K562 (cell line): ENCODE measurements around the gene CHRNA9. TPM values are rescaled to one million over a fixed set of nuclear protein-coding genes. Genes with fewer than 3 reads are reported as not detected.

Experiments
- ATAC-seq: fragments of 200-7000 bp; cut with Tn5 transposase; 3 replicates; pipeline ENCODE4 v1.9.1; 2020; ENCODE audit warnings: moderate library complexity
- BruUV-seq: library from RNA; stranded (reverse); fragments of 400-500 nt; replicated peaks from 2 replicates; lab custom pipeline; 2021; lab: Mats Ljungman, UMichigan
- CTCF ChIA-PET: fragments of 300-600 bp; formaldehyde crosslinking; extraction: SDS; loops from one replicate; lab custom pipeline; 2021; ENCODE audit warnings: low intra/inter-chr PET ratio; lab: Yijun Ruan, JAX
- POLR2A ChIA-PET: fragments of 300-600, 350-650 bp; sonication (Branson Sonifier 250); formaldehyde crosslinking; extraction: SDS; loops from one replicate; lab custom pipeline; 2021; ENCODE audit warnings: antibody characterized with exemption, inconsistent platforms; lab: Yijun Ruan, JAX
- DNase-seq, 4 experiments: peaks; one replicate each; pipeline versions ENCODE4 v3.0.0 to v3.0.0-alpha.2; 2011 to 2018; ENCODE audit warnings: low spot score in 3 of 4, mixed read lengths in 3 of 4; ENCODE audit errors: extremely low read depth in 1 of 4
- FAIRE-seq: peaks from 2 replicates; lab custom pipeline; 2011; peaks lifted over from hg19 to GRCh38; lab: Jason Lieb, UNC
- H2AFZ ChIP-seq: 2 replicates; pipeline ENCODE4 v1.6.0; 2011; ENCODE audit warnings: low read depth, low read length, control low read depth, inconsistent platforms
- H3K27ac ChIP-seq: fragments of 200-600 bp; 3 replicates; pipeline ENCODE4 v1.8.0; 2011; ENCODE audit warnings: low read depth, mild to moderate bottlenecking, control low read depth, inconsistent platforms, low read length, moderate library complexity, mixed read lengths; ENCODE audit errors: extremely low read depth
- H3K27me3 ChIP-seq, 2 experiments: fragments of 300-600 bp in 1 of 2; 2 replicates in 1 of 2; 3 replicates in 1 of 2; pipeline versions ENCODE4 v1.6.0 to v1.8.0; 2011; ENCODE audit warnings: inconsistent platforms in 2 of 2, low read length in 2 of 2, mild to moderate bottlenecking in 1 of 2, mixed read lengths in 1 of 2, moderate library complexity in 1 of 2; ENCODE audit not compliant: control insufficient read depth in 2 of 2, insufficient read depth in 2 of 2
- H3K36me3 ChIP-seq: fragments of 300-600 bp; 3 replicates; pipeline ENCODE4 v1.8.0; 2011; ENCODE audit warnings: mild to moderate bottlenecking, low read length, inconsistent platforms; ENCODE audit not compliant: control insufficient read depth, insufficient read depth
- H3K4me1 ChIP-seq, 2 experiments: fragments of 200-600 bp in 1 of 2; replicated peaks in 1 of 2; 2 replicates in 1 of 2; 3 replicates in 1 of 2; pipeline versions ENCODE4 v1.5.1 to v1.8.0; 2011; ENCODE audit warnings: inconsistent platforms in 2 of 2, low read length in 2 of 2, mild to moderate bottlenecking in 1 of 2, mixed read lengths in 1 of 2, moderate library complexity in 1 of 2; ENCODE audit not compliant: control insufficient read depth in 2 of 2, insufficient read depth in 2 of 2
- H3K4me2 ChIP-seq: 2 replicates; pipeline ENCODE4 v1.6.1; 2011; ENCODE audit warnings: low read length, control low read depth, inconsistent platforms, mixed read lengths; ENCODE audit not compliant: insufficient read depth
- H3K4me3 ChIP-seq: fragments of 200-600 bp; sonication (generic), shearing (Covaris generic); 2 replicates; pipeline ENCODE4 v1.5.1; 2016; ENCODE audit warnings: control low read depth, inconsistent platforms
- H3K79me2 ChIP-seq: fragments of 200-600 bp; 3 replicates; pipeline ENCODE4 v1.8.0; 2011; ENCODE audit warnings: low read length, inconsistent platforms; ENCODE audit not compliant: control insufficient read depth, insufficient read depth
- H3K9ac ChIP-seq, 2 experiments: 2 replicates each; pipeline versions ENCODE4 v1.6.0 to v1.6.1; 2011; ENCODE audit warnings: low read depth in 2 of 2, low read length in 2 of 2, control low read depth in 1 of 2, inconsistent platforms in 1 of 2, mild to moderate bottlenecking in 1 of 2, mixed read lengths in 1 of 2; ENCODE audit not compliant: insufficient read depth in 1 of 2
- H3K9me1 ChIP-seq: one replicate; pipeline ENCODE4 v1.6.0; 2011; ENCODE audit warnings: inconsistent platforms, mild to moderate bottlenecking, low read length, moderate library complexity; ENCODE audit not compliant: control insufficient read depth, insufficient read depth
- H3K9me3 ChIP-seq: replicated peaks from 2 replicates; pipeline ENCODE4 v1.5.1; 2011; ENCODE audit warnings: low read depth, low read length, inconsistent platforms; ENCODE audit not compliant: control insufficient read depth, insufficient read depth
- H4K20me1 ChIP-seq: replicated peaks from 2 replicates; pipeline ENCODE4 v1.6.1; 2011; ENCODE audit warnings: low read length, inconsistent platforms, mixed read lengths; ENCODE audit not compliant: control insufficient read depth, insufficient read depth
- CBFA2T3 ChIP-seq: fragments of 450-650 bp; IDR thresholded peaks from 2 replicates; pipeline ENCODE4 v1.6.1; 2017
- CBX5 ChIP-seq: IDR thresholded peaks from 2 replicates; pipeline ENCODE4 v1.6.1; 2014; ENCODE audit warnings: low read depth, borderline replicate concordance
- ILK ChIP-seq: fragments of 450-650 bp; IDR thresholded peaks from 2 replicates; pipeline ENCODE4 v1.6.1; 2016; ENCODE audit warnings: missing genetic modification characterization, low read depth, mild to moderate bottlenecking, missing compliant biosample characterization, moderate library complexity, borderline replicate concordance
- KLF10 ChIP-seq: fragments of 250-450 bp; sonication (Bioruptor Pico); IDR thresholded peaks from 2 replicates; pipeline ENCODE4 v1.6.1; 2021; ENCODE audit warnings: matching md5 sums
- PHF21A ChIP-seq: fragments of 450-650 bp; IDR thresholded peaks from 2 replicates; pipeline ENCODE4 v1.6.1; 2017; ENCODE audit warnings: low read depth, borderline replicate concordance
- SPI1 ChIP-seq: IDR thresholded peaks from 2 replicates; pipeline ENCODE4 v1.6.1; 2011; ENCODE audit warnings: low read depth, low read length, control low read depth, borderline replicate concordance
- TFAM ChIP-seq: fragments of 250-450 bp; sonication (Bioruptor Pico); conservative IDR thresholded peaks from 2 replicates; pipeline ENCODE4 v1.5.0; 2021; ENCODE audit warnings: mild to moderate bottlenecking, moderate library complexity
- ZNF717 ChIP-seq: fragments of 250-450 bp; sonication (Bioruptor Pico); IDR thresholded peaks from 2 replicates; pipeline ENCODE4 v1.5.0; 2021
- WGBS: fragments of 100-300 bp; shearing (Covaris generic); methylation state at CpG from one replicate; pipeline ENCODE4 v1.1.6; 2016; ENCODE audit warnings: low coverage, mixed read lengths; ENCODE audit not compliant: insufficient coverage; ENCODE audit errors: missing lambda C conversion rate; 5-methylcytosine and 5-hydroxymethylcytosine counted together
- in situ Hi-C: fragments of 300-500 bp; cut with MboI; formaldehyde crosslinking; loops from 4 replicates; pipeline ENCODE4 v1.15.0; 2018; ENCODE audit warnings: inconsistent platforms, mixed read lengths
- intact Hi-C: fragments of 100-400 bp; cut with micrococcal nuclease; formaldehyde crosslinking; loops from 2 replicates; pipeline ENCODE4 v1.14.2; 2022
- polyA plus RNA-seq, 8 experiments: library from polyadenylated mRNA; depleted of rRNA in 4 of 8; stranded (reverse) in 5 of 8; unstranded in 3 of 8; fragments of >200 nt; fragmentation: Nextera tagmentation in 2 of 8; fragmentation: Illumina TruSeq in 1 of 8; extraction: Ambion mirVana in 2 of 8; extraction: Trizol in 1 of 8; gene quantifications; 2 replicates each; pipeline versions ENCODE4 v1.2.1 to v1.2.3, GENCODE V29; 2011 to 2014; ENCODE audit warnings: inconsistent platforms in 1 of 8, missing spikeins in 1 of 8
- total RNA-seq, 7 experiments: library from RNA; depleted of rRNA in 6 of 7; stranded (reverse); fragments of >200 nt in 6 of 7; fragmentation: Illumina TruSeq in 2 of 7; extraction: Trizol in 2 of 7; gene quantifications; 2 replicates each; pipeline versions ENCODE4 v1.2.1 to v1.2.3, GENCODE V29; 2011 to 2021; ENCODE audit warnings: low replicate concordance in 1 of 7

The CHRNA9 gene
- total and polyA plus RNA-seq, 9 of the 15 experiments (the other 6 are each of a cell fraction or from before 2014, with no cell fraction given) = not detected

GRCh38 chr4:40305328-40306170 lies 29.6 kb upstream of the CHRNA9 start:
- no peak overlapping the region for H2AFZ ChIP-seq
- no peak overlapping the region for H3K4me3 ChIP-seq
- 0 out of 2 replicates have a peak, but pooled peaks cover 6% of the 10 kb centered on the region for H3K9me3 ChIP-seq
- FAIRE-seq (no peak), ATAC-seq (no peak), DNase-seq (no peak)
- 75% methylated on average over 13 of the region's 13 CpGs for WGBS
- ChIA-PET CTCF (no interaction called here), POLR2A (interaction anchor here (2.2 kb wide), 1 partner anchor 68 kb away, joined by 8 read pairs; no protein-coding TSS in a partner anchor)
- no TSS peak for BruUV-seq
- no peak overlapping the region for H3K9ac ChIP-seq
- H3K36me3 ChIP-seq = no peaks in the 10 kb centered on the region
- no peaks in the 10 kb centered on the region for H3K9me1 ChIP-seq
- no peaks in the 10 kb centered on the region for H3K79me2 ChIP-seq
- H3K27ac ChIP-seq = no peak overlapping the region
- no peak overlapping the region for H3K4me2 ChIP-seq
- in situ Hi-C loops (no loop called here), intact Hi-C loops (loop anchor here (5.0 kb wide), 1 partner anchor 38 kb away; no protein-coding TSS in a partner anchor)
- H3K27me3 ChIP-seq = no peaks in the 10 kb centered on the region
- no peaks in the 10 kb centered on the region for H4K20me1 ChIP-seq
- H3K4me1 ChIP-seq = peaks cover 0 to 25% of the 10 kb centered on the region in 2 experiments; a peak in 4 of 5 replicates
- TF ChIP-seq PHF21A (no peak), KLF10 (no peak), SPI1 (peak; percentile 62; the same call in 1 of the 2 replicates)
- TF ChIP-seq, all 486 proteins: peak for 1

- no TSS peak for BruUV-seq
- WGBS = 35% methylated on average over 3 of the region's 3 CpGs
- ChIA-PET POLR2A (interaction anchor here (2.2 kb wide), 1 partner anchor 68 kb away, joined by 8 read pairs; no protein-coding TSS in a partner anchor), CTCF (no interaction called here)
- Histone ChIP-seq H3K9me1 (no peaks in the 10 kb centered on the region), H3K27me3 (no peaks in the 10 kb centered on the region), H3K79me2 (no peaks in the 10 kb centered on the region), H3K9me3 (0 out of 2 replicates have a peak, but pooled peaks cover 6% of the 10 kb centered on the region), H2AFZ (no peak overlapping the region), H3K27ac (no peak overlapping the region), H3K9ac (no peak overlapping the region), H3K4me2 (no peak overlapping the region), H3K36me3 (no peaks in the 10 kb centered on the region), H3K4me3 (no peak overlapping the region), H4K20me1 (no peaks in the 10 kb centered on the region), H3K4me1 (peaks cover 0 to 27% of the 10 kb centered on the region in 2 experiments; a peak in 4 of 5 replicates)
- no peak for DNase-seq
- TF ChIP-seq ZNF717 (CRISPR knock-in tag) (no peak), CBFA2T3 (0 out of 2 replicates have a peak, but pooled peaks have one; percentile 4), TFAM (no peak), CBX5 (no peak), ILK (tag) (no peak)
- intact Hi-C loops (loop anchor here (5.0 kb wide), 1 partner anchor 39 kb away; no protein-coding TSS in a partner anchor), in situ Hi-C loops (no loop called here)
- no peak for ATAC-seq
- no peak for FAIRE-seq
Observed at GRCh38 chr4:40306226-40306625, 28.9 kb upstream of the CHRNA9 start.
